ENCODE data around the gene LRRC63. TPM values are rescaled to one million over a fixed set of nuclear protein-coding genes. Genes with fewer than 3 reads are reported as not detected.

Gene LRRC63
- total RNA-seq, 2 donors from 2014 or later: 1.0 to 2.5 TPM

DNA sequence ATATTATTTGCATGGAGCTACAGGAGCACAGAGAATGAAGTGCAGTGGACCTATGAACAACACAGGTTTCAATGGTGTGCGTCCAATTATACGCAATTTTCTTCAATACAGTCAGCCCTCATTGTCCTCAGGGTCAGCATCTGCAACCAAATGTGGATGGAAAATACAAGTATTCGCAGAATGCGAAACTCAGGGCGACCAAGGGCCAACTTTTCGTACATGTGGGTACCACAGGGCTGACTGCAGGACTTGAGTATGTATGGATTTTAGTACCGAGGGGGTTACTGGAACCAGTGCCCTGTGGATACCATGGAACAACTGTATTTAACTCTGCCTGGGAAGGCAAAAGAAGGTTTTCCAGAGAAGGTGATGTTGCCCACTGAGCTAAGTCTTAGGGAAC lies 40.0 kb upstream of the LRRC63 start:
- Mint-ChIP-seq H3K4me1 (ENCODE audit: low read depth) (peaks cover 100% of the 10 kb centered on the region), H3K27me3 (ENCODE audit: low read depth) (no peaks in the 10 kb centered on the region), H3K27ac (peak overlapping the region; percentile 98), H3K4me3 (peak overlapping the region; percentile 91 to 94), H3K9me3 (peaks cover 0 to 4% of the 10 kb centered on the region in 2 donors), H3K36me3 (ENCODE audit: insufficient read depth in 2 of 2) (peaks cover 22 to 42% of the 10 kb centered on the region in 2 donors)
- DNase-seq (no peak), ATAC-seq (replicated peaks in 1 of 2) (no peak)

DNA sequence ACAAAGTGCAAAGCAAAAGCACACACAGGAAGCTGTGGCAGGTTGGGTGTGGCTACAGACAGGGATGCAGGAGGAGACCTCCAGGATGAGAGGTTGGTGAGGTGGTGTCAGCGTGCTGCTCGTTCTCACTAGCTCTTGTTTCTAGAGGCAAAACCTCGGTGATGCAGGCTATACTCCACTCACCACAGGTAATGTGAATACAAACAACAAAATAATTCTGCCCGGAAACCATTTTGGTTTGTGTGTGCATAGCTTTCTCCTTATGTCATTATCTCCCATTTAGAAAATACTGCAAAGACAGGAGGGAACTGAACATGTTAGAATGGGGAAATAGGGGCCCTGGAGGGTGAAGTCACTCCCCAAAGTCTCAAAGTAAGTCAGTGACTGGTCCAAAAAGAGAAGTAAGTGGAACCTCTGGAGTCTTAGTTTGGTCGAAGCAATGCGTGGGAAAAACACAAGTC lies 39.2 kb upstream of the LRRC63 start:
- peak; percentile 54 to 70 for DNase-seq
- Mint-ChIP-seq H3K27me3 (ENCODE audit: low read depth) (no peaks in the 10 kb centered on the region), H3K4me3 (peak overlapping the region; percentile 91 to 94), H3K27ac (peak overlapping the region; percentile 98), H3K4me1 (ENCODE audit: low read depth) (peaks cover 100% of the 10 kb centered on the region), H3K9me3 (peaks cover 0 to 4% of the 10 kb centered on the region in 2 donors), H3K36me3 (ENCODE audit: insufficient read depth in 2 of 2) (peaks cover 26 to 50% of the 10 kb centered on the region in 2 donors)
- peak; percentile 37 to 63 for ATAC-seq (replicated peaks in 1 of 2)

DNA sequence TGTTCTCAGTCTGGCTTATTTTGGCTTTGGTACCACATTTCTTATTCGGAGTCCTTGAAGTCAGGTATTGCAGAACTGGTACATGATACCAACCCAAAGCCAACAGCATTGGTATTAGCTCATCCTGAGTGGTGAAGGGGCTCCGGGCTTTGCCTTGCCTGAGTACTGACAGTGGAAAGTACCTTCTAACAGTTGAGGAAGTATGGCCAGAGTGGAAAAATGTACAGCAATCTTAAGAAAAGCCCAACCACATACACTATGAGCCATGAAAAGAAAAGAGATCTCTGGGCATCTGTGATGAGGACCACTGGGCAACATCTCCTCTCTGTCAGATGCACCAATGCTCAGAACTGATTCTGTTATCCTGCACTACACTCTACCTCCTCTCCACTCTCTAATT lies 38.1 kb upstream of the LRRC63 start:
- DNase-seq (peak; percentile 52 to 57), ATAC-seq (replicated peaks in 1 of 2) (peak; percentile 68 to 72)
- Mint-ChIP-seq H3K27me3 (ENCODE audit: low read depth) (no peaks in the 10 kb centered on the region), H3K36me3 (ENCODE audit: insufficient read depth in 2 of 2) (peaks cover 30 to 60% of the 10 kb centered on the region in 2 donors), H3K4me3 (peak overlapping the region; percentile 91 to 94), H3K4me1 (ENCODE audit: low read depth) (peaks cover 100% of the 10 kb centered on the region), H3K27ac (peak overlapping the region; percentile 98), H3K9me3 (peaks cover 0 to 4% of the 10 kb centered on the region in 2 donors)

DNA sequence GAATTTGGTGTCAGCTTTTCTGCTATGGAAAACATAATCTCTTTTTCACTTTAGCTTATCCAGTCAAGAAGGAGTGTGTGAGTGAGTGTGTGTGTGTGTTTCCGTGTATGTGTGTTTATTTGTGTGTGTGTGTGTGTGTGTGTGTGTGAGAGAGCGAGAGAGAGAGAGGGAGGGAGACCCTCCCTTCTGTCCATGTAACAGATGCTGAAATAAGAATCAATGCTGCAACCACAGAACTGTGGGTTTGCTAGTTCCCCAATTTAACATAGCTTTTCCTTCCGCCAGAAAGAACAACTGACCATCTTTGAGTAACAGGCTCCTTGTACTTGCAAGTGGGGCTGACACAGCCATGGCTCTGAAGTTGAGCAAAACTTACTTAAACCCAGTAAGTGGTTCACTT lies 35.0 kb upstream of the LRRC63 start:
- H3K27me3 Mint-ChIP-seq (ENCODE audit: low read depth): no peaks in the 10 kb centered on the region
- DNase-seq (no peak), ATAC-seq (replicated peaks in 1 of 2) (no peak)
- H3K4me3 Mint-ChIP-seq: peak overlapping the region; percentile 91 to 97
- H3K36me3 Mint-ChIP-seq (ENCODE audit: insufficient read depth in 2 of 2): peaks cover 31 to 65% of the 10 kb centered on the region in 2 donors
- H3K27ac Mint-ChIP-seq: peak overlapping the region; percentile 98
- H3K9me3 Mint-ChIP-seq: no peaks in the 10 kb centered on the region
- H3K4me1 Mint-ChIP-seq (ENCODE audit: low read depth): peaks cover 69% of the 10 kb centered on the region

DNA sequence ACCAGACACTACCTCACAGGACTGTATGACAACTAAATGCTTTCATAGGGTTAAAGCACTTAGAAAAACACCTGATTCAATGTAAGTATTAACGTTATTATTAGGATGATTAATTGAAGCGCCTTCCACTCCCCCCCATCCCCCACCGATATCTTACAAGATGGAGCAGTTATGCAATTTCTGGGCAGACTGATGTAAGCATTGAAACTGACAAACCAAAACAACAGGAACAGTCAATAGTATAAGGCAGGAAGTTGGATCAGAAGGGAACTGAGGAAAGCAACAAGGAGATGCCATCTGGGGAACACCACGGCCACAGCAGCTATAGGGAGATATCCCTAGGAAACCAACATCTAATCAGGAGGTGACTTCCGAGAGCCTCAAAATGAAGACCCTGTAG lies 33.6 kb upstream of the LRRC63 start:
- peak overlapping the region; percentile 91 to 97 for H3K4me3 Mint-ChIP-seq
- H3K36me3 Mint-ChIP-seq (ENCODE audit: insufficient read depth in 2 of 2): peaks cover 25 to 53% of the 10 kb centered on the region in 2 donors
- H3K27ac Mint-ChIP-seq: peak overlapping the region; percentile 98
- no peaks in the 10 kb centered on the region for H3K27me3 Mint-ChIP-seq (ENCODE audit: low read depth)
- H3K4me1 Mint-ChIP-seq (ENCODE audit: low read depth): peaks cover 66% of the 10 kb centered on the region
- H3K9me3 Mint-ChIP-seq: no peaks in the 10 kb centered on the region
- ATAC-seq (replicated peaks in 1 of 2) (no peak), DNase-seq (no peak)

DNA sequence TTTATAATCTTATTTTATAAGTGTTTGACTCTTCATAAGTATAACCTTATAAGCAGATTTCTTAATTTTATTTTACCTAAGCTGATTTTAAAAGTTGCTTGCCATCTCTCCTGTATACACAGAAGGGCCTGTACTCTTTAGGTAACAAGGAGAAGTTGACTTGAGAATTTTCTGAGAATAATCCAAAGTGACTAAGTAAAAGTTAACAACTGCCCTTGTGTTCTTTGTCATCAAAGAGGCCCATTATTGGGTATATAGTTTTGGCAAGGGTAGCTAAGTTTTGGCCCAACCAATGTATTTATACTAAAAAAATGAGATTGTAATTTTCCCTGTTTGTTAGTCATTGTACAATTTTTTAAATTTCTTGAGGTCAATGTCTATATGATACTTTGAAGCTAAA lies 32.9 kb upstream of the LRRC63 start:
- H3K9me3 Mint-ChIP-seq: no peaks in the 10 kb centered on the region
- DNase-seq: no peak
- peaks cover 21 to 46% of the 10 kb centered on the region in 2 donors for H3K36me3 Mint-ChIP-seq (ENCODE audit: insufficient read depth in 2 of 2)
- no peaks in the 10 kb centered on the region for H3K27me3 Mint-ChIP-seq (ENCODE audit: low read depth)
- H3K4me1 Mint-ChIP-seq (ENCODE audit: low read depth): peaks cover 66% of the 10 kb centered on the region
- H3K4me3 Mint-ChIP-seq: peak overlapping the region; percentile 91 to 97
- peak overlapping the region; percentile 98 for H3K27ac Mint-ChIP-seq
- ATAC-seq (replicated peaks in 1 of 2): peak; percentile 12 to 27

DNA sequence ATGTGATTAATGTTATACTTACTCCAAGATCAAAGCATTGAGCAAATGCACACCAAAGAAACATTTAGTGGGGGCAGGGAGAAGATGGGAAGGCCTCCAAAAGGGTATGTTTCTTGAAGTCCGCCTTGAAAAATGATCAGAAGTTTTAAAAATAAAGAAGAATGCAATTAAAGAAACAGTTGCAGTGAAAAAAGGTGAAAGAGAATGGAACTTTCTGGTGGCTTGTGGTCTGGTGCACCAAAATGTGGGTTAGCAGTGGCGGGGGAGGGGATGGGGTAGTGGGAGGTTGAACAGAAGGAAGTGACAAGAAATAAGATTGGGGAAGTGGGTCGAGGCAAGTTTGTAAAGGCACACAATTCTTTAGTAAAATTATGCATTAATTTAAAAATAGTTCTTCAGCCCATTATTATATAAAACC lies 32.2 kb upstream of the LRRC63 start:
- Mint-ChIP-seq H3K4me1 (ENCODE audit: low read depth) (peaks cover 66% of the 10 kb centered on the region), H3K27me3 (ENCODE audit: low read depth) (no peaks in the 10 kb centered on the region)

DNA sequence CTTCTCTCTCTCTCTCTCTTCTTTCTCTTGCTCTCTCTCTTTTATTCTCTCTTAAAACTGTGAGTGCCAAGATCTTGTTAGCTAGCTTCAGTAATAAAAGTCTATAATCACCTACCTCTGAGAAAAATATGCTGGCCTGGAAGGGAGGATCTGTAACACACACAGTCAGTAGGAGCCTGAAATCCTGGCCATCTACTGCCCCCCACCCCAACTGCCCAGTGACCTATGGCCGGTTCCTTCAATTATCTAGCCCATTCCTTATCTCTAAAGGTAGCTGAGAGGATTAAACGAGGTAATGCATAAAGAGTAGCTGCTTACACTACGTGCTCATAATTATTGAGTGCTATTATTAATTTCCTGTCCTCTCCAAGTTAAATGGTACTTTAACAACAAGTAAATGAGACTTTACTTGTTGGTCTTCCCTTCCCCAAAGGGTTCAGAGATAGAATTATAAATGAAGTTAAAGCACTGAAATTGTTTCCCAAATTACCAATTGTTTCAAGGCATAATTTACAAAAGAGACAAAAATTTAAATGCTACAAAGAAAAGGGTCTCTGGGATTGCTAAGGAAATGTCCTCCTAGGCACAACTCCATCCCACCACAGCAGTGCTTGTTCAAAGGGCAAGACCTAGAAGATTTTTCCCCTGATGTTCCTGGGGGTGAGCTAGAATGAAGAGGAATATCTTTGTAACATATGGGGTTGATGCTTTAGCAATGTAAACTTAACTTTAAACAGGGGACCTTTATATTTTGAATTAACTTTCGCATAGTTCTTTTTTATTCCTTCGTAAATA lies 31.6 kb upstream of the LRRC63 start:
- Mint-ChIP-seq H3K27me3 (ENCODE audit: low read depth) (no peaks in the 10 kb centered on the region), H3K36me3 (ENCODE audit: insufficient read depth in 2 of 2) (peaks cover 21 to 41% of the 10 kb centered on the region in 2 donors), H3K9me3 (no peaks in the 10 kb centered on the region), H3K4me3 (peak overlapping the region; percentile 91 to 97), H3K4me1 (ENCODE audit: low read depth) (peaks cover 66% of the 10 kb centered on the region), H3K27ac (peak overlapping the region; percentile 93)
- ATAC-seq (replicated peaks in 1 of 2) (no peak), DNase-seq (no peak)

More for the DNA sequence above, 32.2 kb upstream of the LRRC63 start:
- peak in 1 of 2 donors; percentile 24 for ATAC-seq (replicated peaks in 1 of 2)
- peak; percentile 82 to 84 for DNase-seq
- no peaks in the 10 kb centered on the region for H3K9me3 Mint-ChIP-seq
- peak overlapping the region; percentile 98 for H3K27ac Mint-ChIP-seq
- peaks cover 21 to 44% of the 10 kb centered on the region in 2 donors for H3K36me3 Mint-ChIP-seq (ENCODE audit: insufficient read depth in 2 of 2)
- H3K4me3 Mint-ChIP-seq: peak overlapping the region; percentile 91 to 97

DNA sequence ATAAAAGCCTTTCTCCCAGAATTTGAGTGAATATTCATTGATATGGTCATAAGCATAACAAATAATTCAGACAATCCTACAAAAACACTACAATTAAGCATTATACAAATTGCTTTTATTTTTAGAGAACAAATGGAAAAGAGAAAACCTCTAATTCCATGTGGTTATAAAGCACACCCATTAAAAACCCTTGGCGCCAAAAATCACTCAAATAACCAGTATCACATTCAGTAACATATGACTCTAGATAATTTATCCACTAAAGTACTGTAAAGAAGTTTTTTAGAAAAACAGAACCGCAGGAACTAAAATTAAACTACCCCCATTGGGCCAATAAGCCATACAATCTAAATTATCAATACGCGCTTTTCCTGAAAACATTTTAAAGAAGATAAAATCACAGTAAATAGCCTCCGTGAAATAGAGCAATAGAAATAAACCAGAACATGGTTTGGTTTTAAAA lies 30.3 kb upstream of the LRRC63 start:
- H3K27ac Mint-ChIP-seq: peak overlapping the region; percentile 93
- peaks cover 21 to 41% of the 10 kb centered on the region in 2 donors for H3K36me3 Mint-ChIP-seq (ENCODE audit: insufficient read depth in 2 of 2)
- no peaks in the 10 kb centered on the region for H3K9me3 Mint-ChIP-seq

DNA sequence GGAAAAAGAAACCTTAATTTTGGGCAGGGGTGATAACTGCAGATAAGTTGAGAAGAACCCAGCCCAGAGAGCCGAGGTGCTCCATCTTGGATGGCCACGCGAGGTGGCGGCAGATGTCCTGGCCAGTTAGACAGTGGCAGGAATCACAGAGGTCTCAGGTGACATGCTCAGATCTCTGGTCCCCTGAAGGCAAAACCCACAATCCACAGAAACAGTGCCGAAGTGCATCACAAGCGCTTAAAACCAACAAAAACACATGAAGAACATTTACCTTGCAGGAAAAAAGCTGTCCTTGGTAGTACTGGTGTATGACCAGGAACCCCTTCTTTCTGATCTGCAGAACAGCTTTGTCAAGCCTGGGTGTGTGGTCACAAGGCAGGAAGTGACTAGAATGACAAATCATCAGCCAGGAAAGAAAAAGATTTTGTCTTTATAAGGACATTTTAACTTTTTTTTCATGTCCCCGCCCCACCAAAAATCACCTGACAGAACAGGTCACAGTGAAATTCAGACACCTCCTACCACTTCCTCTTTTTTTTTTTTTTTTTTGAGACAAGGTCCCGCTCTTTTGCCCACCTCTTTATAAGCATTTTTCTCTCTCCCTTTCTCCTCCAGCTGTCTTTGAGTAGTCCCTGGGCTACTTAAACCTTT lies 29.8 kb upstream of the LRRC63 start, which contains the start of gene LCP1:
LCP1 (minus strand) TSS at position 338 of the 651 bp plus-strand sequence. CDS start 22,515 bp downstream, outside the sequence.
- ATAC-seq (replicated peaks in 1 of 2): peak; percentile 79 to 82
- peak within 1 kb of the TSS; percentile 93 for H3K27ac Mint-ChIP-seq
- H3K27me3 Mint-ChIP-seq (ENCODE audit: low read depth): no peaks in the 10 kb centered on the region
- H3K4me1 Mint-ChIP-seq (ENCODE audit: low read depth): peaks cover 50% of the 10 kb centered on the region
- peak; percentile 83 to 84 for DNase-seq
- peaks cover 17 to 37% of the 10 kb centered on the region in 2 donors for H3K36me3 Mint-ChIP-seq (ENCODE audit: insufficient read depth in 2 of 2)
- no peaks in the 10 kb centered on the region for H3K9me3 Mint-ChIP-seq
- peak within 1 kb of the TSS; percentile 91 to 97 for H3K4me3 Mint-ChIP-seq

More for the DNA sequence above, 30.3 kb upstream of the LRRC63 start:
- DNase-seq (no peak), ATAC-seq (replicated peaks in 1 of 2) (no peak)
- peaks cover 56% of the 10 kb centered on the region for H3K4me1 Mint-ChIP-seq (ENCODE audit: low read depth)
- no peaks in the 10 kb centered on the region for H3K27me3 Mint-ChIP-seq (ENCODE audit: low read depth)
- peak overlapping the region; percentile 91 to 97 for H3K4me3 Mint-ChIP-seq

DNA sequence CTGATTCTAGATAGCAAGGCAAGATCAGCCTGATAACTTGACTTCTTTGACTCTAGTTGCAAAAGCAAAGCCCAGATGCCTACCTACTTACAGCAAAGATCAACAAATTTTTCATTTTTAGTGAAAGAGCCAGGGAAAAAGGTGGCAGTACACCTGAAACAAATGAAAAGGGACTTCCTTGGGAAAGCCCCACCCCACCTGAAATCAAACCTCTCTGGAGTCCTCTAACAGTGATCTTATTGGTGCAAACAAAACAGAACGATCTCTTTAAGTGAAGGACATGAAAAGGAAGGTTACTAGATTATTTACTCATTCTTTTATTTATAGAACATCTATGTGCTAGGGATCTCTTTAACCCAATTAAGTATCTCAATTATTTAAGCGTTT lies 29.2 kb upstream of the LRRC63 start:
- ATAC-seq (replicated peaks in 1 of 2): no peak
- H3K4me1 Mint-ChIP-seq (ENCODE audit: low read depth): peaks cover 45% of the 10 kb centered on the region
- DNase-seq: no peak

DNA sequence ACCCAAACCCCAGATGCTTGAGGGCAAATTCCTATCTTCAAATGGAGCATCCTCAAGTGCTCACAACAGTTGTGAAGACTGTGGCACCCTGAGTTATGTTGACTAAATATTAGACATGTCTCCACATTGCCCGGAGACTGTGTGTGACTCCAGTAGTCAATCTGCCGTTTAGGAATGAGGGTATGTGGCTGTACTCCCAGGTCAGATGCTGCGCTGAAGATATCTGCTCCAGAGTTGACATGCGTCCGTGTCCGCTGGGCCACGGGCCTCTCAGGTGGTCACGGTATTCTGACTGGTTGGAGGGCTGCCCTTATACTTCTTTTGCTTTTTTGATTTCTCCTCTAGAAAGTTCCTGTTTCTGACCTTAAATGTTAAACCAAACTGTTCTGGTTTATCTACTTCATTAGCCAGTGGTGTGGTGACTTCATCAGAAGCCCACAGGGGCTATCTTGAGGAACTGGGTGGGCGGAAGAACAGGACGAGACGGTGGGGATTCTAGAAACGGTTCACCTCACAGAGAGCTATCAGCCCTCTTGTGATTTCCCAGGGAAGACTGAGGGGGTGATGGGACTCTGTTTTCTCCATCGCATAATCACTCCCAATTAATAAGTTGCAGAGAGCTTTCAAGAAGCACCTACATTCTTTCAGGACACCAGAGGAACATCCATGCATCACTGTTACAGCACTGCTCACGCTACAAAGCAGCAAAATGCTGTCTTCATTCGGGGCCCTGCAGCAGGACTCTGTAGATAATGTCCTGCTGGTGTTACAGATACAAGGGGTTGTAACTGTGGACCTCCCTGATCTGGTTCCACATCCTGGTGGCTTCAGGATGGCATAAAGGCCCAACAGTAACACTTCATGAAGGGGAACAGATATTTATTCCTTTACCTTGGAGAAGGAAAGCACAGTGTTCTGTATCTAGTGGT lies 28.4 kb upstream of the LRRC63 start:
- Mint-ChIP-seq H3K4me3 (peak overlapping the region; percentile 91 to 97), H3K36me3 (ENCODE audit: insufficient read depth in 2 of 2) (peaks cover 11 to 24% of the 10 kb centered on the region in 2 donors), H3K9me3 (no peaks in the 10 kb centered on the region), H3K27ac (peak overlapping the region; percentile 93), H3K4me1 (ENCODE audit: low read depth) (peaks cover 37% of the 10 kb centered on the region), H3K27me3 (ENCODE audit: low read depth) (no peaks in the 10 kb centered on the region)
- ATAC-seq (replicated peaks in 1 of 2) (no peak), DNase-seq (no peak)

More for the DNA sequence above, 29.2 kb upstream of the LRRC63 start:
- peaks cover 16 to 32% of the 10 kb centered on the region in 2 donors for H3K36me3 Mint-ChIP-seq (ENCODE audit: insufficient read depth in 2 of 2)
- peak overlapping the region; percentile 91 to 97 for H3K4me3 Mint-ChIP-seq
- H3K27ac Mint-ChIP-seq: peak overlapping the region; percentile 93
- H3K9me3 Mint-ChIP-seq: no peaks in the 10 kb centered on the region
- no peaks in the 10 kb centered on the region for H3K27me3 Mint-ChIP-seq (ENCODE audit: low read depth)

All from activated T-cell treated with anti-CD3 and anti-CD28 coated beads, Interleukin-2, amount 50 U/mL, for 72 hours (primary cell).